NCI-H2227 (cell line): Measurements from ENCODE around the gene CD38.
A peak's percentile ranks its signal among the peaks of the same experiment; 100 is the strongest.
"Not testable (repeated sequence)": the region's sequence is repeated elsewhere in the genome, so short reads cannot be mapped to it uniquely, and the experiment has no call there.

Experiments used
- DNase-seq: peaks from one replicate; lab custom pipeline; 2025; ENCODE audit not compliant: unreplicated experiment; lab: John Stamatoyannopoulos, UW

The CD38 gene

GRCh38 chr4:15861198-15861597 is 83.1 kb downstream of the CD38 start:
- DNase-seq: not testable (repeated sequence)

- no peak for DNase-seq
Measured at GRCh38 chr4:15864651-15865566, 86.8 kb downstream of the CD38 start.

GRCh38 chr4:15868111-15868510 is 90.0 kb downstream of the CD38 start:
- no peak for DNase-seq

GRCh38 chr4:15868826-15869413 is 90.8 kb downstream of the CD38 start:
- DNase-seq: no peak

- DNase-seq: peak; percentile 1
Measured at GRCh38 chr4:15870079-15870478, 92.0 kb downstream of the CD38 start.

GRCh38 chr4:15870921-15871664 is 93.0 kb downstream of the CD38 start:
- DNase-seq: no peak

GRCh38 chr4:15873117-15873516 is 95.0 kb downstream of the CD38 start:
- DNase-seq: no peak

- DNase-seq: no peak
Measured at GRCh38 chr4:15874671-15875070, 96.5 kb downstream of the CD38 start.

GRCh38 chr4:15875663-15876460 is 97.7 kb downstream of the CD38 start:
- no peak for DNase-seq

- no peak for DNase-seq
Measured at GRCh38 chr4:15878011-15878410, 99.9 kb downstream of the CD38 start.

GRCh38 chr4:15881820-15882219 is 103.7 kb downstream of the CD38 start:
- no peak for DNase-seq

GRCh38 chr4:15882675-15883086 is 104.6 kb downstream of the CD38 start:
- DNase-seq: peak; percentile 56

GRCh38 chr4:15883610-15884243 is 105.6 kb downstream of the CD38 start:
- no peak for DNase-seq

GRCh38 chr4:15884666-15885065 is 106.5 kb downstream of the CD38 start:
- DNase-seq: no peak

GRCh38 chr4:15885422-15885821 is 107.3 kb downstream of the CD38 start:
- DNase-seq: no peak

GRCh38 chr4:15888515-15888914 is 110.4 kb downstream of the CD38 start:
- DNase-seq: no peak

- DNase-seq: no peak
Measured at GRCh38 chr4:15890246-15890829, 112.2 kb downstream of the CD38 start.

GRCh38 chr4:15891312-15891711 is 113.2 kb downstream of the CD38 start:
- no peak for DNase-seq

GRCh38 chr4:15893962-15894361 is 115.8 kb downstream of the CD38 start:
- no peak for DNase-seq

- no peak for DNase-seq
Measured at GRCh38 chr4:15894393-15894792, 116.3 kb downstream of the CD38 start.
